ENCODE measurements around the gene SINHCAF. TPM values are rescaled to one million over a fixed set of nuclear protein-coding genes. Genes with fewer than 3 reads are reported as not detected.
"Not testable (repeated sequence)": the region's sequence is repeated elsewhere in the genome, so short reads cannot be mapped to it uniquely, and the experiment has no call there.

Gene SINHCAF
- total RNA-seq (2021), result 497 and 501 TPM in 2 replicates
- long read RNA-seq, transcript SINHCAF-203 (6 exons, 1,555 nt), result minor isoform, 28 of 1,492 reads
- long read RNA-seq, transcript SINHCAF-204 (2 exons, 1,734 nt), result minor isoform, 6 of 1,492 reads
- long read RNA-seq, transcript SINHCAF-201 (6 exons, 3,163 nt), result major isoform, 1,083 of 1,492 reads
- long read RNA-seq, partial matches to known transcripts, result 17 of 1,492 reads
- long read RNA-seq, other reads (novel, unspliced or antisense), result 352 of 1,492 reads

GRCh38 chr12:31325877-31326631 is at the start of gene SINHCAF:
Gene SINHCAF, minus strand, starts transcription at chr12:31326150. Its CDS starts 27,946 bp downstream, at chr12:31298204.
- no peaks in the 10 kb centered on the region for H3K79me1 ChIP-seq (ENCODE audit: insufficient read depth, low read depth, low read length, poor library complexity, severe bottlenecking)
- Mint-ChIP-seq H3K27me3 (ENCODE audit: low read depth) (peaks cover 3% of the 10 kb centered on the region; the same call in 1 of the 2 replicates), H3K36me3 (ENCODE audit: insufficient read depth in 1 of 3, low read depth in 3 of 3) (peaks cover 15 to 20% (median 17%) of the 10 kb centered on the region in 3 experiments), H3K9me3 (peaks cover 5 to 6% of the 10 kb centered on the region in 2 experiments; a peak in 4 of 5 replicates), H3K27ac (peak within 1 kb of the TSS; percentile 99), H3K4me1 (peaks cover 32 to 34% of the 10 kb centered on the region in 2 experiments), H3K4me3 (peak within 1 kb of the TSS; percentile 99)
- H2BK15ac ChIP-seq (ENCODE audit: low read depth, low read length), result no peak within 1 kb of the TSS
- H4K20me1 ChIP-seq (ENCODE audit: control insufficient read depth, insufficient read depth, insufficient read length), result no peaks in the 10 kb centered on the region
- H2BK20ac ChIP-seq (ENCODE audit: low read depth, low read length, poor library complexity, severe bottlenecking), result no peak within 1 kb of the TSS
- H2BK120ac ChIP-seq (ENCODE audit: low read depth, low read length, poor library complexity, severe bottlenecking), result peak within 1 kb of the TSS; percentile 91
- peak; percentile 100 for DNase-seq
- H3K23ac ChIP-seq (ENCODE audit: insufficient read length, low read depth, low read length), result no peak within 1 kb of the TSS
- H3K9ac ChIP-seq (ENCODE audit: extremely low read depth, insufficient read length, low read length), result peak within 1 kb of the TSS; percentile 99
- peak within 1 kb of the TSS; percentile 68 for H4K8ac ChIP-seq (replicated peaks; ENCODE audit: insufficient read length, low read depth, low read length)
- H2AFZ ChIP-seq (ENCODE audit: low read length), result no peak within 1 kb of the TSS
- no peak within 1 kb of the TSS for H2AK5ac ChIP-seq (ENCODE audit: insufficient read length, low read length)
- H2BK12ac ChIP-seq (ENCODE audit: insufficient read length, low read depth, low read length), result no peak within 1 kb of the TSS
- H3K14ac ChIP-seq (ENCODE audit: insufficient read depth, low read length), result peak within 1 kb of the TSS; percentile 97
- peaks cover 16% of the 10 kb centered on the region for H3K23me2 ChIP-seq (ENCODE audit: insufficient read length, low read depth, low read length, poor library complexity, severe bottlenecking)
- no CpG with 5 or more reads among the region's 55 CpGs for WGBS (ENCODE audit: extremely low coverage, insufficient read length, low lambda C conversion rate)
- H4K91ac ChIP-seq (ENCODE audit: insufficient read length, low read depth, low read length), result peak within 1 kb of the TSS; percentile 99
- no peaks in the 10 kb centered on the region for H3K9me3 ChIP-seq (ENCODE audit: control insufficient read depth, low read depth, low read length)
- H3K18ac ChIP-seq (ENCODE audit: insufficient read length, low read depth, low read length), result peak within 1 kb of the TSS; percentile 95
- peak within 1 kb of the TSS; percentile 10; the same call in 1 of the 2 replicates for H3K4ac ChIP-seq (ENCODE audit: low read depth, low read length)
- no peaks in the 10 kb centered on the region for H3K27me3 ChIP-seq (ENCODE audit: insufficient read depth, low read length)
- H3K4me2 ChIP-seq (ENCODE audit: insufficient read depth, insufficient read length, low read length), result peak within 1 kb of the TSS; percentile 98
- peaks cover 46% of the 10 kb centered on the region for H3K79me2 ChIP-seq (ENCODE audit: insufficient read depth, low read length)
- no peak within 1 kb of the TSS for H3T11ph ChIP-seq (ENCODE audit: low read length)
- no peak for TF ChIP-seq CTCF (conservative IDR thresholded peaks at IDR 0.05)
- H4K5ac ChIP-seq (ENCODE audit: insufficient read length, low read depth, low read length), result peak within 1 kb of the TSS; percentile 76
- H3K56ac ChIP-seq (ENCODE audit: insufficient read length, low read depth, low read length), result peak within 1 kb of the TSS; percentile 98
- peak within 1 kb of the TSS; percentile 47 for H2BK5ac ChIP-seq (ENCODE audit: insufficient read length, low read length)
- no peaks in the 10 kb centered on the region for H3K4me1 ChIP-seq (ENCODE audit: insufficient read depth, low read length)
- peak within 1 kb of the TSS; percentile 76 for H3K27ac ChIP-seq (ENCODE audit: insufficient read length, low read depth, low read length)

GRCh38 chr12:31375422-31375821 is 49.5 kb upstream of the SINHCAF start:
- H3K56ac ChIP-seq (ENCODE audit: insufficient read length, low read depth, low read length); H3K4me1 ChIP-seq (ENCODE audit: insufficient read depth, low read length); H3T11ph ChIP-seq (ENCODE audit: low read length); H3K27ac ChIP-seq (ENCODE audit: insufficient read length, low read depth, low read length); H2AFZ ChIP-seq (ENCODE audit: low read length); H3K23ac ChIP-seq (ENCODE audit: insufficient read length, low read depth, low read length); H3K23me2 ChIP-seq (ENCODE audit: insufficient read length, low read depth, low read length, poor library complexity, severe bottlenecking); H3K36me3 Mint-ChIP-seq (ENCODE audit: insufficient read depth in 1 of 3, low read depth in 3 of 3); H2BK12ac ChIP-seq (ENCODE audit: insufficient read length, low read depth, low read length); H2BK5ac ChIP-seq (ENCODE audit: insufficient read length, low read length); H3K9ac ChIP-seq (ENCODE audit: extremely low read depth, insufficient read length, low read length); H3K4ac ChIP-seq (ENCODE audit: low read depth, low read length); H2BK15ac ChIP-seq (ENCODE audit: low read depth, low read length); H2AK5ac ChIP-seq (ENCODE audit: insufficient read length, low read length); H4K91ac ChIP-seq (ENCODE audit: insufficient read length, low read depth, low read length); H3K9me3 Mint-ChIP-seq; H3K4me3 Mint-ChIP-seq; H3K27me3 ChIP-seq (ENCODE audit: insufficient read depth, low read length); H2BK20ac ChIP-seq (ENCODE audit: low read depth, low read length, poor library complexity, severe bottlenecking); H4K5ac ChIP-seq (ENCODE audit: insufficient read length, low read depth, low read length); H2BK120ac ChIP-seq (ENCODE audit: low read depth, low read length, poor library complexity, severe bottlenecking); H4K20me1 ChIP-seq (ENCODE audit: control insufficient read depth, insufficient read depth, insufficient read length); H3K9me3 ChIP-seq (ENCODE audit: control insufficient read depth, low read depth, low read length); H3K79me2 ChIP-seq (ENCODE audit: insufficient read depth, low read length); H4K8ac ChIP-seq (replicated peaks; ENCODE audit: insufficient read length, low read depth, low read length); H3K79me1 ChIP-seq (ENCODE audit: insufficient read depth, low read depth, low read length, poor library complexity, severe bottlenecking); H3K14ac ChIP-seq (ENCODE audit: insufficient read depth, low read length); H3K27me3 Mint-ChIP-seq (ENCODE audit: low read depth); H3K18ac ChIP-seq (ENCODE audit: insufficient read length, low read depth, low read length); H3K4me2 ChIP-seq (ENCODE audit: insufficient read depth, insufficient read length, low read length): not testable (repeated sequence)
- Mint-ChIP-seq H3K27ac (0 out of 7 replicates have a peak overlapping the region, but pooled peaks of 1 of the 3 experiments have one; percentile 36), H3K4me1 (peaks cover 10 to 17% of the 10 kb centered on the region in 2 experiments)
- DNase-seq, result peak; percentile 6
- no CpG with 5 or more reads among the region's 6 CpGs for WGBS (ENCODE audit: extremely low coverage, insufficient read length, low lambda C conversion rate)

Data from H9 (cell line).